ENCODE measurements around the gene TMEM164.

The TMEM164 gene

DNA sequence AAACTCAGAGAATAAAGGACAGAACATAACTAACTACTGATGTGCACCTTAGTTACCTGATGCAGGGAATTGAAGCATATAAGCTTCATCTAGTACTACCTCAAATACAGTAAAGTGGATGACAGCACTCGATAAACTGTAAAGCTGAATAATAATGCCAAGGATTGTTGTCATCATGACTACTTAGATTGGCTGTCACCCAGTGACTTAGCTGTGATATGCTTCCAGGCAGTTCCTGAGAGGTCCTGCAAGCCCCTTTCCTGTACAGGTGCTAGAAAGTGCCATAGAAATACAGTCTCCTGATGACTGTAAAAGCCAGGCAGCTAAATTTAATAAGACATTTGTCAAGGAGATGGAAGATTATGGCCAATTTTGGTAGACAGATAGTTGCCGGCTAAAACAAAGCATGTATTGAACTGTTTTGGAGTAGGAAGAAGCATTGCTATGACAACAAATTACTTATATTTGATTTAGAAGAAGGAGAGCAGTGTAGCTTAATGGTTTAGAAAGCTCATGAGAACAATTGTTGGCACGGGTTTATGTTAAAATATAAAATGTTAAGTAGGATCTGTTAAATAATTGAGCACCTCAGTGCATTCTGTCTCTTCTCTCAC lies 29.7 kb downstream of the TMEM164 start:
- no peak for DNase-seq (ENCODE audit: low read depth, low spot score)
- no peak overlapping the region for H3K4me3 ChIP-seq (ENCODE audit: low read length)

DNA sequence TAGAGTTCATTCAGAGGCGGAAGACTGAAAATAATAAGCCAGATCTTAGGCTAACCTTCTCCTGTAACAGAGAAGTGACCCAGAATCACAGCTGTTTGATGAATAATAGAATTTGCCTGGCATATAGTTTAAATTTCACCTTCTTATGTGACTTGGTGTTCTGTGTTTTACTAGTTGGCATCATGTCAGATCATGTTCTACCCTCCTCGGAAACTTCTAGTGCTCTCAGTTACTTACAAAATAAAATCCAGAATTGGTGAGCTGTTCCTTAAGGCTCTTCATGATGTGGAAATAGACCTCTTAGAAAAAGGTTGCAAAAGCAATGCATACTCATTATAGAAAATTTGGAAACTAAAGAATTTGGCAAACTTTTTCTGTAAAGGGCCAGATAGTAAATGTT lies 31.1 kb downstream of the TMEM164 start:
- DNase-seq (ENCODE audit: low read depth, low spot score), result no peak
- H3K4me3 ChIP-seq (ENCODE audit: low read length), result no peak overlapping the region

DNA sequence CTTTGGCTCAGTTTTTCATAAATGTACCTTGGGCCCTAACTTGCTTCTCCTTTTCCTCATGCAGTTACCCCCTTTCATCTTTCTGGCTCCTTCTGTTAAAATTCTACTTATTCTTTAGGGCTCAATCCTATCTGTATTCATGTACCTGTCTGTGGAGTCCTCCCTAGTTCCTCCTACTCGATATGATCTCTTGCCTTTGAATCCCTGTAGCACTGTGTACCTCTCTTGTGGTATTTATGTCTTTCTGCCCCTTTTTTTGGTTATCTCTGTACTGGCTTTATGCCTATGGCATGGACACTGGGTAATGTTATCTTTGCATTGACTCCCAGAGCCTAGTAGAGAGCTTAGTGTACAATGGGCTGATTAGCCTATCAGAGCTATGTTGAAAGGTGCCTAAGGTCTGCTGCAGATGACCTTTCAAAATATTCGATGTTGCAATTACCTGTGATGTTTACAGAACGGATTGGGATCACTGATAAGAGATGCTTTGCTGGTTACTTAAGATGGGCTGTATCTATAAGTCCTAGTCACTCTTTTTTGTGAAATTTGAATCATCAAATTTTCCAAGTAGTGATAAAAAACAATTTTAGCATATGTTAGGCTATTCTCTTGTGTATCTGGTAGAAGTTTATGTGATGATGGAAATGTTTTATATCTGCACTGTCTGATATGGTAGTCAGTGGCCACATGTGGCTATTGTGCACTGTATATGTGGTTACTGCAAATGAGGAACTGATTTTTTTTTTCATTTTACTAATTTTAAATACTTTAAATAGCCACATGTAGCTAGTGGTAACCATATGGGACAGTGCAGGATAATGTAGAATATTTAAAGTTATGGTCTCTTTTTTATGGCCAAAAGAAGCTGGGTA lies 33.5 kb downstream of the TMEM164 start:
- no peak overlapping the region for H3K4me3 ChIP-seq (ENCODE audit: low read length)
- no peak for DNase-seq (ENCODE audit: low read depth, low spot score)

DNA sequence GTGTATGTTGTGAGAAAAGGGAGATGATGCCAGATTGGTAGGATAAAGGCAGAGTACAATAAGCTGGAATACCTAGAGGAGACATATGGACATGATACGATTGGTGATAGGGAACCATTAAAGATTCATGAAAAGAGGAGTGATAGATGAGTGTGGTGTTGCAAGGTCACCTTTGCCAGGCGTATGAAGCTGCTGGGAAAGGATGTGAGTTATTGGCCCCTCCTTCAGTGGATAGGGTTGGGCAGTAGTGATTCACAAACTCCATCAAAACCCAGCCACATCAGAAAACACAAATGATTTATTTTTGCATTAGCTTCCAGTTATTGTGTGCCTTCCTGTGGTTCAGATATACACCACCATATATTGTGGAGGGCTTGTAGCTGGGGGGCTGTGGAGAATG lies 34.3 kb downstream of the TMEM164 start:
- no peak overlapping the region for H3K4me3 ChIP-seq (ENCODE audit: low read length)
- no peak for DNase-seq (ENCODE audit: low read depth, low spot score)

DNA sequence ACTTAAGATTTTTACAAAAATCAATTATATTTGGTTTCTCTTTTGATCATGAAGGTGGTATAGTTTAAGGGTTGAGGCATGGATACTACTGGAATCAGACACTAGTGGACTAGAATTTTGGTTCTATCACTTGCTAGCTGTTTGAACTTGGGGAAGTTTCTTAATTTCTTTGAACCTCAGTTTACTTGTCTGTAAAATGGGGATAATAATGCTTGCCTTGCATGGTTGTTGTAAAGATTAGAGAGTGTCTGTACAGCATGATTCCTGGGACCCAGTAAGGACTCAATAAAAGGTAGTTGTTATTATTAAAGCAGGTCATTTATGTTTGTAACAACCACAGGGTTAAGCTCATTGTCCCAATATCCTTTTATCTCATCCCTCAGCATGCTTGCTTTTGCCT lies 36.0 kb downstream of the TMEM164 start:
- H3K4me3 ChIP-seq (ENCODE audit: low read length), result no peak overlapping the region
- DNase-seq (ENCODE audit: low read depth, low spot score), result no peak

DNA sequence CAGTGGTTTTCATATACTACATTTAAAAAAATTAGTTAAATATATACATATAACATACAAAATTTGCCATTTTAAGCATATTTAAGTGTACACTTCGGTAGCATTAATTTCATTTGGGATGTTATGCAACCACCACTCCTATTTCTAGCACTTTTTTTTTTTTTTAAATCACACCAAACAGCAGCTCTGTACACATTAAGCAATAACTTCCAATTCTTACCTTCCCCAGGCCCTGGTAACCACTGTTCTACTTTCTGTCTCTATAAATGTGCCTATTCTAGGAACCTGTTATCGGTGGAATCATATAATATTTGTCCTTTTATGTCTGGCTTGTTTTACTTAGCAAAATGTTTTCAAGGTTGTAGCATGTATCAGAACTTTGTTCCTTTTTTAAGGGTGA lies 39.1 kb downstream of the TMEM164 start:
- no peak for DNase-seq (ENCODE audit: low read depth, low spot score)
- no peak overlapping the region for H3K4me3 ChIP-seq (ENCODE audit: low read length)

DNA sequence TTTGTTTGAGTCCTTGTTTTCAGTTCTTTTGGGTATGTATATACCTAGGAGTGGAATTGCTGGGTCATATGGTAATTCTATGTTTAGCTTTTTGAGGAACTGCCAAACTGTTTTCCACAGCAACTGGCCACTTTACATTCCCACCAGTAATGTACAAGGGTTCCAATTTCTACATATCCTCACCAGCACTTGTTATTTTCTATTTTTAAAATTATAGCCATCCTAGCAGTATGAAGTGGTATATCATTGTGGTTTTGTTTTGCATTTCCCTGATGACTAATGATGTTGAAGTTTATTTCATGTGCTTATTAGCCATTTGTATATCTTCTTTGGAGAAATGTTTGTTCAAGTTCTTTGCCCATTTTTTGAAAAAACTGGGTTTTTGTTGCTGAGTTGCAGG lies 39.6 kb downstream of the TMEM164 start:
- no peak for DNase-seq (ENCODE audit: low read depth, low spot score)
- H3K4me3 ChIP-seq (ENCODE audit: low read length), result no peak overlapping the region

DNA sequence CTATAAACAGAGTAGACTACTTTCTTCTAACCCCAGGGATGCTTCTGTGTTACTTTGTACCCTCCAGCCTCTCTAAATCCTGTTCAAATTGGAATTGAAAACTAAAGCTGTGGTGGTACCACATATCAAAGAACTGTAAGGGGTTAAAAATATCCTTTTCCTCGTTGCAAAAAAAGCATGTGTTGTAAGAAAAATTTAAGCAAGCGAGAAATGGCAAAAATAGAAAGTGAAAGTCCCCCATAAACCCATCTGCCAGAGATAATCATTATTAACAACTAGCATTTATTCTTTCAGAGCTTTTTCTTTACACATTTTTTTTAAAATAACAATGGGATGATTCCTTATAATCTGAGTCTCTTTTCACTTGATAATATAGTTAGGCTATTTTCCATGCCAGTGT lies 40.6 kb downstream of the TMEM164 start:
- DNase-seq (ENCODE audit: low read depth, low spot score), result no peak
- no peak overlapping the region for H3K4me3 ChIP-seq (ENCODE audit: low read length)

DNA sequence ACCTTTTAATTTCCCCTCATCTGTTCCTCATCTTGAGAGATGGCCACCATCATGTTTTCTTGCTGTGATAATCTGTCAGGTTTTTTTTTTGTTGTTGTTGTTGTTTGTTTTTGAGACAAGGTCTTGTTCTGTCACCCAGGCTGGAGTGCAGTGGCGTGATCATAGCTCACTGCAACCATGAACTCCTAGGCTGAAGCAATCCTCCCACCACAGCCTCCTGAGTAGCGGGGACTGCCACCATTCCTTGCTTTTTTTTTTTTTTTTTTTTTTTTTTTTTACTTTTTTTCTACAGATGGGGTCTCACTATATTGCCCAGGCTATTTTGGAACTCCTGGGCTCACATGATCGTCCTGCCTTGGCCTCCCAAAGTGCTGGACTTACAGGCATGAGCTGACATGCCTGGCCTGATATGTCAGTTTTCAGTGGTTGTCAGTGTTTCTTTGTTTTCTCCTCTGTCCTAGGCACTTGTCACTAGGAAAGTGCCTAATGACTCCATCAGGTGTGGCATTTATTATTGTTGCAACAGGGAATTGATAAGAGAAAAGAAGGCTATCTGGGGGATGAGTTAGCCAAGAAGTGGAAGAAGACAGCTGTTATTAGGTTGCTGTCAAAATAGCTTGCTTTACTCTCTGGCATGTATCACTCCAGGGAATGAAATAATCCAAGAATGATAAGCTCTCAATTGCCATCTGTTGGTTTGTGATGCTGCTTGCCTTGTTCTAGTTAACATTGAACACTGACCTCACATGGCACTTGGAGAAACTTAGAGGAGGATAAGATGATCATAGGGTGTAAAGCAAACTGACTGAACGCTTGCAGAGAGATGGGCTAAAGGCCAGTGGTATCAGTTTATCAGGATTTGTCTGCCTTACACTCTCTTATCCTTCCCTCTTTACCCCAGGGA lies 41.7 kb downstream of the TMEM164 start:
- no peak overlapping the region for H3K4me3 ChIP-seq (ENCODE audit: low read length)
- DNase-seq (ENCODE audit: low read depth, low spot score), result no peak

DNA sequence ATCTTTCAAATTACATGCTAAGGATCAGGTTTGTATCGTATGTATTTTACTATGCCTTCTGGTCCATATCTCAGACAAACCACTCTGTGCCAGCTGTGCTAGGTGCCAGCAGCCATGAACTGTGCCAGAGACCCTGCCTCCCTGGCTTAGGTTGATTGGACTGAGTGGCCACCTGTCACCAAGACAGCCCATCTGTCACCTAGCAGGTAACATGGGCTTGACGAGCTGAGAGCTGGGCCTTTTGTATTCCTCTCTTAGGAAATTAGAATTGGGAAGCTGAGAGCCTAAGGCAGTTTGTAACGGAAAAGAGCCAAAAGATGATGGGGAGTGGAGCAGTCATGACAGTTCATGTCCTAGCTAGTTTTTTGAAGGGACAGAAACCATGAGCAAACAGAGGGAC lies 42.5 kb downstream of the TMEM164 start:
- DNase-seq (ENCODE audit: low read depth, low spot score), result no peak

DNA sequence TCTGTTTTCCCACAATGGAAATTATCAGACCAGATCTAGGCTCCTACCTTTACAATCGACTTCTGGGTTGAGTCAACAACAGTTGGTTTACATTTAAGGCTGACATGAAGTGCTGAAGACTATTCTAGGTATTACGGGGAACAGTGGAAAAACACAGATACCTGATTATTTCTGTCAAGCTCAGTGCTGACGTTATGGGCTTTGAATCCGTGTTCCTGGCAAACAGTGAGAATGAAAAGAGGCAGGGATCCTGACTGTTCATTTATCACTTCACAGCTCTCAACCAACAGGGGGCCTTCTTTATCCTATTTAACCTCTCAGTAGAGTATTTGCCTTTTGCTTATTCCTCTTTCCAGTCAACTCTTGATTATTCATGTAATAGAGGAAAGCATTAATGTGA lies 43.1 kb downstream of the TMEM164 start:
- H3K4me3 ChIP-seq (ENCODE audit: low read length), result no peak overlapping the region
- no peak for DNase-seq (ENCODE audit: low read depth, low spot score)

More for the DNA sequence above, 42.5 kb downstream of the TMEM164 start:
- no peak overlapping the region for H3K4me3 ChIP-seq (ENCODE audit: low read length)

DNA sequence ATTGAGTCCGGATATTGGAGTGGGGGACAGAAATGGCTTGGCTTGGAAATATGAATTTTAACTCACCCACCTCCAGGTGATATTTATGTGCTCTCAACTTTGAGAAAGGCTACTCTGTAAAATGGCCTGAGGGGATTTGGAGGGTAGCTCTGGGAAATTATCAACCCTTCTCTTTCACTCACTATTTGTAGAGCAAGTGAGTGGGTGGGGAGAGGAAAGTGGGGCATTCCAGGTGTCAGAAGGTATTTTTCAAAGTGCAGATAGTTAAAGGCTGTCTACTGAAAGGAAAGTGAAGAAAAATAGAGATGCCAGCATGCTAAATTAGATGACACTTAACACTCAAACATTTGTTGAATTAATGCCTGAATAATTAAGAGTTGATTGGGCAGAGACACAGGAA lies 44.1 kb downstream of the TMEM164 start:
- no peak overlapping the region for H3K4me3 ChIP-seq (ENCODE audit: low read length)
- no peak for DNase-seq (ENCODE audit: low read depth, low spot score)

DNA sequence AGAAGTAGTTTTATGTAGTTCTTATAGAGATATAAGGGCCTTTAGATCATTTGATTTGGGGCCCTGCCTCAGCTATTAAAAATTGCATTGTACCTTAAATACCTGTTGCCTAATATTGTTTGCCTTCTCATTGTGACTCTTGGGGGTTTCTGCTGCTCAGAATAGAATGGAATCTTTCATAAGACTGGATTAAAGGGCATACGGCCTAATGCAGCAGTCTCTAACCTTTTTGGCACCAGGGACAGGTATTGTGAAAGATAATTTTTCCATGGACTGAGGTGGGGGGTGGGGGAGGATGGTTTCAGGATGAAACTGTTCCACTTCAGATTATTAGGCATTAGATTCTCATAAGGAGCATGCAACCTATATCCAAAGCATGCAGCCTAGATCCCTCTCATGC lies 46.2 kb downstream of the TMEM164 start:
- H3K4me3 ChIP-seq (ENCODE audit: low read length), result no peak overlapping the region
- DNase-seq (ENCODE audit: low read depth, low spot score), result no peak

DNA sequence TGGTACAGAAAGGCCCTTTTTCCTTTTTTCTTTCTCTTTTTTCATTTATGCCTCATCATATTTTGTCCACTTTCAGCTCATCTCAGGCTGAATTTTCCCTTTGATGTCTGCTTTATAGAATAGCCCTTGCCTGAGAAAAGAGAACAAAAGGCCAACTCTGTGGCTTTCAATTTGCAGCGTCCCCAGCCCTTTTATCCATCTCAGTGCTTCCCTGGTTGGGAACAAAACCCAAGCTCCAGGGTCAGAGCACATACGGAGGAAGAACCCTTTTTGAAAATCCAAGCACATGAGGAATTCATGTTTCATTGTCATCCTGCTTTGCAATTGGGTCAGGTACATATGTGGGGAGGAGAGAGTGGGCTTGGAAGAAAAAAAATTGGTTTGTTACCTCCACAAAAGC lies 47.5 kb downstream of the TMEM164 start:
- no peak overlapping the region for H3K4me3 ChIP-seq (ENCODE audit: low read length)
- no peak for DNase-seq (ENCODE audit: low read depth, low spot score)

DNA sequence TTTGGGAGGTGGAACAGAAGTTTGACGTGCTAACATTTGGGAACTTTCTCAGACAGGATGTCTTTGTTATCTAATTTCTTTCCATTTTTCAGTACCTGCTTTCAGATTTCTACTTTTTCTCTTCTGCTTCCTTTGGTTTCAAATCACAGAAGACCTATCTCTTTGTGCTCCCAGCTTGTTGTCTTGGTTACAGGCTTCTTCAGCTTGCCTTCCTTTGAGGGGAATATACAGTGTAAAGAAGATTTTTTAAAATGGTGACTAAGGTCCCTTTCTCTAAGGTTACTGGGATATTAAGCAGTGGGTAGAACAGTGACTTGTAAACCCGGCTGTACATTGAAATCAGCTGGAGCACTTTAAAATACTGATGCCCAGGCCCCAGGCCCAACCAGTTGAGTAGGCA lies 48.0 kb downstream of the TMEM164 start:
- DNase-seq (ENCODE audit: low read depth, low spot score), result no peak
- H3K4me3 ChIP-seq (ENCODE audit: low read length), result no peak overlapping the region

DNA sequence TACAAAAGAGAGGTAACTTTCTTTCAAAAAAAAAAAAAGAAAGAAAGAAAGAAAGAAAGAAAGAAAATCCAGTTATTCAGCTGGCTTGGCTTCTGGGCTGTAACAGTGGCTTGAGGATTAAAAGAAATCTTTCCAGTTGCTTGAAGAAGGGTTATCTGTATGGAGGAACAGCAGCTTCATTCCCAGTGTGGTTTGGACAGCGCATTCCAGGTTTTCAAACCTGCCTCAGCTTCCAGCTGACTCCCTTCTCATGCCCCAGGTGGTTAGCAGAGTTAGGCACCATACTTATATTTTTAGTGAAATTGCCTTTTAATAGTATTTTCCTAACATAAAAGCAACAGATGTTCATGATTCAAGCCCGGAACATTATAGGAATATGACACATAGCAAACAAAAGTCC lies 48.6 kb downstream of the TMEM164 start:
- no peak overlapping the region for H3K4me3 ChIP-seq (ENCODE audit: low read length)
- DNase-seq (ENCODE audit: low read depth, low spot score), result no peak

DNA sequence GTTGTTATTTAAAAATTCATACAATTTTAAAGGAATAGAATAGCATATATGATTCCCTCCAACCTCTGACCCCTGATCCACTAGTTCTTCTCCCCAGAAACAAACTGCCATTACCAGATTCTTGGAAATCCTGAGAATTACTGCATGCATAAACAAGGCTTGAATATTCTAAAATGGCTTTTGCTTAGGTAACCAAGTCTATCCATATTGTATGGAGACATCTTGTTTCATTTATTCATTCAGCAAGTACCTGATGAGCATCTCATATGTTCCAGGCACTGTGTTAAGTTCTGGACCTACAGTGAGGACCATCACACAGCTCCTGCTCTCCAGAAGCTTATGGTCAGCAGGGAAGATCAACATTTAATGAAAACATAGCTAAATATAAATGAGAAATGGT lies 49.4 kb downstream of the TMEM164 start:
- H3K4me3 ChIP-seq (ENCODE audit: low read length), result no peak overlapping the region
- no peak for DNase-seq (ENCODE audit: low read depth, low spot score)

DNA sequence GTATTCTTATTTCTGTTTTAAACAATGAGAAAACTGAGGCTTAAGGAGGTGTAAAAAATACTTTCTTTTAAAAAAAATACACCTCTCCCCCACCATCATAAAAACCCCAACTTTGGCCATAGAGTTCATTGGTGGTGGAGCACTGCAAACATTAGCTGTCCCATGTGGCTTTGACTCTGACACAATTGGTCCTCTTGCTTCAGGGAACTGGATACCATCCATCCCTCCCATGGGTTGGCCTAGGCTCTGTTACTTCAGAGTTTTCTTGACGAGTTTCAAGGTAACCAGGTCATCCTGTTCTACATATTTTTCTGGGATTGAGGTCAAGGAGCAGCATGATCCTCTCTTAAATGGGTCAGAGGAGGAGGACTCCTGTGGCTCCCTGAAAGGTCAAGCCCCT lies 50.5 kb downstream of the TMEM164 start:
- DNase-seq (ENCODE audit: low read depth, low spot score), result no peak
- no peak overlapping the region for H3K4me3 ChIP-seq (ENCODE audit: low read length)

DNA sequence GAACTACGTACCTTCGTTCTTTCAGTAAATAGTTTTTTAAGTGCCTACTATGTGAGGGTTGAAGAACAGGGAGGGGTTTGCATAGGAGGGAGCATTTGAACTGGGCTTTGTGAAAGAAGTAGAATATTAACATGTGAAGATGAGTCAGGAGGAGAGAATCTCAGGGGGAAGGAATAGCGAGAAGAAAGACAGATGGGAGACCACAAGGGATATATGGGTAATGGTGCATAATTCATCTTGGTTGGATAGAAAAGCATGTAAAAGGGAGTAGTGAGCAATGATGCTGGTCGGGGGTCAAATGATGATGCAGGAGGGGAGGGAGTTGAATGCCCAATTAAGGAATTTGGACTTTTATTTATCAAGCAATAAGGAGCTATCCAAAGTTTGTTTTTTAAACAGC lies 52.7 kb downstream of the TMEM164 start:
- DNase-seq (ENCODE audit: low read depth, low spot score), result no peak
- H3K4me3 ChIP-seq (ENCODE audit: low read length), result no peak overlapping the region

DNA sequence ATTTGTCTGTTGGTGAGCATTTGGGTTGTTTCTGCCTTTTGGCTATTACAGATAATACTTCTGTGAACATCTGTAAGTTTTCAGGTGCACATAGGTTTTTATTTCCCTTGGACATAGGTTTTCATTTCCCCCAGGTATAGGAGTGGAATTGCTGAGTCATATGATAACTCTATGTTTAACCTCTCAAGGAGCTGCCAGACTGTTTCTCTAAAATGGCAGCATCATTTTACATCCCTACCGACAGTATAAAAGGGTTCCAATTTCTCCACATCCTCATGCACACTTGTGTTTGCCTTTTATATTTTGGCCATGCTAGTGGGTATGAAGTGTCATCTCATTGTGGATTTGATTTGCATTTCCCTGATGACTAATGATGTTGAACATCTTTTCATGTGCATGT lies 53.5 kb downstream of the TMEM164 start:
- H3K4me3 ChIP-seq (ENCODE audit: low read length), result no peak overlapping the region
- no peak for DNase-seq (ENCODE audit: low read depth, low spot score)

Measured in Jurkat, Clone E6-1 (cell line).